Subcutaneous adipose tissue (tissue), 4 donors: ENCODE data around the gene FSTL4. TPM values are rescaled to one million over a fixed set of nuclear protein-coding genes. Genes with fewer than 3 reads are reported as not detected.

Experiments
- CTCF ChIP-seq: fragments of 450-650 bp; IDR thresholded peaks from one replicate; pipeline ENCODE4 v1.5.1; 2016; ENCODE audit warnings: low read depth, mild to moderate bottlenecking, control low read depth, antibody characterized with exemption, moderate library complexity
- total RNA-seq, 4 donors: library from RNA; depleted of rRNA; stranded (reverse); fragments of >200 nt; gene quantifications; one replicate each; pipeline ENCODE4 v1.1.0, GENCODE V29; 2016

The FSTL4 gene
- total RNA-seq, 4 donors from 2014 or later, result not detected

DNA sequence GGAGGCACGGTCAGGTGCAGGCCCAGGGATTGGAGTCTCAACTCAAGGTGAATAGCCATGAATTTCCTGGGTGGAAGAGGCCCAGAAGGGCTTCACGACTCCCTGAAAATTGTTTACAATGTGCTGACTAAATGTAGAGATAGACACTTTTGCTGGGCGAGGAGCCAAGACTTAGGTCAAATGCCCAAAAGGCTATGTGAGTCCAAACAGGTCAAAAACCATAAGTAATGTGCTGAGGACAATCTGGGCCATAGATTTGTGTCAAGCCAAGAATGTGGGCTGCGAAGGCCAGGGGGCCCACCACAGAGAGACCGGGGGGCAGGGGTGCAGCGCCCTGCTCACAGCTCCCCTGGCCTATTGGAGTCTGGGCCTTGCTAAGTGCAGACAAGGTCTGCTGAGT lies 362.7 kb downstream of the FSTL4 start:
- TF ChIP-seq CTCF, result no peak

GRCh38 chr5:133247881-133248624 lies 364.3 kb downstream of the FSTL4 start:
- no peak for TF ChIP-seq CTCF

DNA sequence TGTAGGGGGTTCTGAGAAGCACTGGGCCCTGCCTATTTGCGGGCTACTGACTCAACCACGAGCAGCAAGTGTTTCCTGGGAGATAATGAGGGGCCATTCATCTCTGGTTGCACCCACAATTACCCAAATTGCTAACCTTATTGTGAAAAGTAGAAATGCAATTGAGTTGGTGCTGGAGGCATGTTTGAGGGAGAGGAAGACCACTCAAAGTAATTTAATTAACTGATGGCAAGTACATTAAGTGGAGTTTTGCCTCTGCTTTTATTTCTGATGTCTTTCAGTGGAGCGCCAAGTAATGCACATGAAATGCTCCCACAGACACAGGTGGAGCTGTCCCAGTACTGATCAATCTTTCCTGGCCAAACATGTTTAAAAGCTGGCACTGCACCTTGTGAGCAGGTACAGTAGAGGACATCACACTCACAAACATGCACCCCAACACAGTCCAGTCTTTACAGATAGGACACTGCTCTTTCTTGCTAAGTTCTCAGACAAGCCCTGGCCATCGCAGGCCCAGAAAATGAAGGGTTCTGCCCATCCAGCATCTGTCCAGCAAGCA lies 365.1 kb downstream of the FSTL4 start:
- TF ChIP-seq CTCF, result no peak

GRCh38 chr5:133246376-133247150 lies 365.8 kb downstream of the FSTL4 start:
- no peak for TF ChIP-seq CTCF

GRCh38 chr5:133246053-133246370 lies 366.3 kb downstream of the FSTL4 start:
- TF ChIP-seq CTCF, result no peak

DNA sequence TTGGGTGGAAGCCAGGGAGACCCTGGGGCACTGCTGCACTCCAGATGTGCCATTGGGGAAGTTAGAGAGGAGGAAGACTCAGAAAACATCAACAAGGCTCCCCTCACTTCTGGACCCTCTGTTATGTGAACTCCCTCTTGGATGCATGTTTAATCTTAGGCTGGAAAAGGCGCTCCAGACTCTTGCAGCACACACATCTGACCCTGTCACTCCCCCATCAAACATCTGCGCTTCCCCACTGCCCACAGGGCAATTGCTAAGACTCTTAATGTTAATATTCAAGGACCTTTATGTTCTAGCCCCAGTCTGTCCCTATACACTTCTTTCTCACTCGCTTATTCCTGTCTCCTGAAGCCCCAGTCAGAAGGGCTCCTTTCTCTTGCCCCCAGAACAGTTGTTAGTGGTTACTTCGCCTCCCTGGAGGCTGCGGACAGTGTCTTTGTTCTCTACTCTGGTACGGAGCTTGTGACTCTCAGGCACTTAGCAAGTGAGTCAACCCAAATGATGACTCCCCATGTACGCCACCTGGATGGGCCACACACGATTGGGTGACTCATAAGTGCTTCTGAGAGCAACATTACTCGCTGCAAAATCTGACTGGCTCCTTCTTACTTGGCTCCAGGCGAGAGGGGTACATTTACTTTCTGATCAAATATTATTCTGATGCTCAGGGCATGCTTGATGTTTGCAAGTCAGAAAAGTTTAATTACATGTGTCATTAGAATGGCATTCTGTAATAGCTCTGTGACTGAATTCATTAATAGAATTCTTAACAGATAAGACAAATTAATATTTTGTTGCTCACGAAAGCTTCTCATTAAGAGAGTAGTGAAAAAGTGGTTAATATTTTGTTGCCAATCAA lies 366.9 kb downstream of the FSTL4 start:
- no peak for TF ChIP-seq CTCF
